Fibroblast of pulmonary artery (primary cell): ENCODE data around the gene HDAC4.

ENCODE experiments used
- DNase-seq: peaks from one replicate; pipeline ENCODE4 v3.0.0-alpha.2; 2010; ENCODE audit warnings: low read depth
- H3K4me3 ChIP-seq: replicated peaks from 2 replicates; pipeline ENCODE4 v1.5.1; 2011; ENCODE audit warnings: low read depth, mild to moderate bottlenecking, control low read depth, low read length, moderate library complexity
- CTCF ChIP-seq: IDR thresholded peaks from 2 replicates; pipeline ENCODE4 v1.5.1; 2011; ENCODE audit warnings: mild to moderate bottlenecking, control low read depth, low read length, inconsistent platforms; ENCODE audit errors: missing control alignments

Gene HDAC4

GRCh38 chr2:239388236-239389151, 12.3 kb downstream of the HDAC4 start:
- no peak for TF ChIP-seq CTCF
- H3K4me3 ChIP-seq = no peak overlapping the region
- DNase-seq = no peak

GRCh38 chr2:239387811-239388210, 13.0 kb downstream of the HDAC4 start:
- no peak for DNase-seq
- no peak overlapping the region for H3K4me3 ChIP-seq
- TF ChIP-seq CTCF = no peak

- no peak for TF ChIP-seq CTCF
- no peak overlapping the region for H3K4me3 ChIP-seq
- DNase-seq = no peak
These were observed 13.9 kb downstream of the HDAC4 start for GRCh38 chr2:239386872-239387445.

DNA sequence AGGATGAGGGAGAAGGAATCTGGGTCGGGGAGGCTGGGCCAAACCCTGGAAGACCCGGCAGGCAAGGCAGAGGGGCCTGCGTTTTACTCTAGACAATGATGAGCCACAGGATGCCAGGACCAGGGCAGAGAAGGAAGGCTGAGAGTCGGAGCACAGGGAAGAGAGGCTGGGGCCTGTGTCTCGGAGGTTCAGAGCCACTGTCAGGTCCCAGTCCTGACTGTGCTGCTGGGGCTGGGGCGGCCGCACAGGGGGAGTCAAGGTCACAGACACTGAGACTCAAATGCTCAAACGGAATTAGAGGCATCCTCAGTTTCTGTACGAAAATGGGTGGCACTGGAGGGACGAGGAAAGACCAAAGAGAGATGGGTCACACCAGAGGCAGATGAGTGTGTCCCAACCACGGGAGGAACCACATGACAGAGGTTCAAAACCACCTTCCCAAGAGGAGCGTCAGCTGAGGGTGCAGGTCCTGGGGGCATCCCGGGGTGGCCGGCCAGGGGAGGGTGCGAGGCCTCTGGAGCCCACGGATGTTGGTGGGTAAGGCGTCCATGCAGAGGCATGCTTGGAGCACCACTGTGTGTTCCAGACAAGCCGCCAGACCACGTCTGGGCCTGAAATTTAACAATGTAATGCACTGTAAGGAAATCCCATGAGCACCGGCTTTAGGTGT, 14.7 kb downstream of the HDAC4 start:
- no peak for DNase-seq
- no peak overlapping the region for H3K4me3 ChIP-seq
- TF ChIP-seq CTCF = no peak

- DNase-seq = no peak
- no peak for TF ChIP-seq CTCF
- H3K4me3 ChIP-seq = no peak overlapping the region
These were observed 15.5 kb downstream of the HDAC4 start for GRCh38 chr2:239385096-239386000.

- no peak for DNase-seq
- TF ChIP-seq CTCF = no peak
- no peak overlapping the region for H3K4me3 ChIP-seq
These were observed 17.1 kb downstream of the HDAC4 start for GRCh38 chr2:239383759-239384156.
